HS-5 (cell line): Measurements from ENCODE around the gene RANBP1.
"Not testable (repeated sequence)": the region's sequence is repeated elsewhere in the genome, so short reads cannot be mapped to it uniquely, and the experiment has no call there.

Experiments used
- DNase-seq: peaks from one replicate; pipeline ENCODE4 v3.0.0-alpha.2; 2012; ENCODE audit warnings: low read depth

RANBP1 gene

GRCh38 chr22:20115691-20116375, at the start of gene RANBP1:
Gene RANBP1 (plus strand): TSS chr22:20116104. CDS start chr22:20116185, 81 bp downstream.
- DNase-seq: no peak

GRCh38 chr22:20066617-20067383, 49.1 kb upstream of the RANBP1 start:
- DNase-seq: no peak

- DNase-seq: not testable (repeated sequence)
Observed at GRCh38 chr22:20067384-20067682, 48.6 kb upstream of the RANBP1 start.

- no peak for DNase-seq
Observed at GRCh38 chr22:20068640-20069039, 47.3 kb upstream of the RANBP1 start.

GRCh38 chr22:20069331-20070042, 46.4 kb upstream of the RANBP1 start:
- no peak for DNase-seq

- DNase-seq: no peak
Observed at GRCh38 chr22:20071524-20071972, 44.4 kb upstream of the RANBP1 start.

- DNase-seq: no peak
Observed at GRCh38 chr22:20076627-20077172, 39.2 kb upstream of the RANBP1 start.

DNA sequence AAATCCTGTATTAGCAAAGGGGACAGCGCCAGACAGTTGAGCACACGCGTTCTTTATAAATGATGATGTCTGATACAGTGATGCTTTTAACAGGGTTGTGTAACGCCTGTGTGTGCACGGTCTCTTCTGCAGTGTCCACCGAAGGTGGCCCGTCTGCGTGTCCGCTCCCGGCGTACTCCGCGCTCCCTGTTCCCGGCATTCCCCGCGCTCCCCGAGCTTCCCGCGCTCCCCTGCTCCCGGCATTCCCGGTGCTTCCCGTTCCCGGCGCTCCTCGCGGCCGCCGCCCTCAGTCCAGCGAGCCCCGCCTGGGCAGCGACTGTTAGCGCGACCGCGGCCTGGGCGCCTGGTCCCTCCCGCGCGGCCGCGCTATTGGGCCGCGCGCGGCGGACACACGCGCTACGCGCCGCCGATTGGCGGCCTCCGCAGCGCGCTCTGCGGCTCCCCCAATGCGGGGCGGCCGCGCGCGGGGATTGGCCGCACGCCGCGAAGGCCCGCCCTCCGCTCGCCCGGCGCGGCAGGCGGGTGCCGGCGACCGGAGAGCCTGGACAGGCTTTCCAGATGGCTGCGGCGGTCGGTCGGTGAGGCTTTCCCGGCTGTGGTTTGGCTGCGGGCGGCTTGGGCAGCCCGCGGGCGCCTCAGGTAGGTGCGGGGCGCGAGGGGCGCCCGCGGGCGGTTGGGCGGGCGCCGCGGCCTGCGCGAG, 36.0 kb upstream of the RANBP1 start, which contains the start of gene DGCR8:
Gene DGCR8 (plus strand): TSS at position 497 of the 700 bp plus-strand sequence. CDS start 5,723 bp downstream, outside the sequence.
- DNase-seq: peak; percentile 72

GRCh38 chr22:20080445-20080775, 35.5 kb upstream of the RANBP1 start:
- no peak for DNase-seq

DNA sequence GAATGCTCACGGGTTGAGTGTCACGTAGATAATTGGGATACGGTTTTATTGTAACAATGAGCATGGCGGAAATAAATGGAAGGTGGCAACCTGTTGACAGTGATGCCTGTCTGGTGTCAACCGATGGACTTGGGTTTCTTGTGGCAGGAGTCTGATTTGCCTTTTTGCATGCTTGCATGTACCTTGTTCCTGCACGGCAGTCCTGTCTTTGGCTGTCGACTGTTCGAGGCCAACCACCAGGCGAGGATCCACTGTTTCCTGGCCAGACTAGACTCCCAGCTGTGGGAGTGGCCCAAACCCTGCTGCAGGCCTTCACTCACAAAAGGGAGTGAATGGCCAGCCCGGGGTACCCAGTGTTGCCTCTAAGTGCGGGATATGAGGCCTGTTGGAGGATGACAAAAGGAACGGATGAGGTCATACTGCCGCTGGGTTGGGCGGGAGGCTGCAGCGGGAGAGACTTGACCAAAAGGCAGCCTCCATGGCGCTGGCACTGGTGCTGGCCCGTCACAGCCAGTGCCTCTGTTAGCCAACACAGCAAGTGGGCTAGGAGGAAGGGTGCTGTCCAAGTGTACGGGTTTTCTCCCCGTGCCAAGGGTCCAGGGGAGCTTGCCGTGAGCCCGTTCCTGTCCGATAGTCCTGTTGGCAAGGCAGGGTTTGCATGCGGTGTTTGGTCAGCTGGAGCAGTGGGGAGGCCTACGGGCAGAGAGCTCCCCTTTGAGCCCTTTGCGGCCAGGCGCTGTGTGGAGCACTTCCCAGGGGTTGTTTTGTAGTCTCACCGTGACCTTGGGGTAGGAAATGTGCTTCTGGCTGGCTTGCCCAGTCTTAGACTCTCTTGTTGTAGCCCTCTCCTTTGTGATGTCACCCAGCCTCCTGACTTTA, 34.9 kb upstream of the RANBP1 start:
- peak; percentile 45 for DNase-seq

DNA sequence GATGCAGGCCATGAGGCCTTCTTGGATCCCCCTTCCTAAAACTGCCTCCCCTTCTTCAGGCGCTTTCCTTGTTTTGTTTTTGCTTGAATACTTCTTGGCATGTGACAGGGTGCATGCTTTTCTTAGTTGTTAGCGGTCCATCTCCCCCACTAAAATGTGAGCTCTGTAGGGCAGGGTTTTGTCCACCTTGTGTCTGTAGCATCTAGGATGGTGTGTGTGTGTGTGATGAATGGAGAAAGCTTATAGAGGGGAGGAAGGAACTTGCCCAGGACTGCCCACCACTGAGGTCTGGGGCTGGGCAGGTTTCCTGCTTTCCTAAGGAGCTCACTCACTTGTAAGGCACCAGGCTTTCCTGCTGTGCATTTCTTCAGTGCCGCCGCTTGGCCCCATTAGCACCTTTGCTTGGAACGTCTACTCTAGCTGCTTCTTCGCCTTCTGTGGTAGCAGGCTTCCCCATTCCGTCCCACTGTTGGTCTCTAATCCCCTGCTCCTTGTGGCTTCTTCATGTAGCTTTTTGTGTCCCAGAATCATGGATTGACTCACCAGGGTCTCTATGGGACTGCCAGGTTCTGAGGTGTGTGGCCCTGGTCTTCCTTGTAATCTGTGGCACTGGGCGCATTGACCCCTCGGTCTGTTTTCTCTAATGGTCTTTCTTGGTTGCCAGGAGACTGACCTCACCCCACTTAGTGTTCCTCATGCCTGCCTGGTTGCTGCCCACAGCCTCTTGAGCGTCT, 32.6 kb upstream of the RANBP1 start:
- no peak for DNase-seq

DNA sequence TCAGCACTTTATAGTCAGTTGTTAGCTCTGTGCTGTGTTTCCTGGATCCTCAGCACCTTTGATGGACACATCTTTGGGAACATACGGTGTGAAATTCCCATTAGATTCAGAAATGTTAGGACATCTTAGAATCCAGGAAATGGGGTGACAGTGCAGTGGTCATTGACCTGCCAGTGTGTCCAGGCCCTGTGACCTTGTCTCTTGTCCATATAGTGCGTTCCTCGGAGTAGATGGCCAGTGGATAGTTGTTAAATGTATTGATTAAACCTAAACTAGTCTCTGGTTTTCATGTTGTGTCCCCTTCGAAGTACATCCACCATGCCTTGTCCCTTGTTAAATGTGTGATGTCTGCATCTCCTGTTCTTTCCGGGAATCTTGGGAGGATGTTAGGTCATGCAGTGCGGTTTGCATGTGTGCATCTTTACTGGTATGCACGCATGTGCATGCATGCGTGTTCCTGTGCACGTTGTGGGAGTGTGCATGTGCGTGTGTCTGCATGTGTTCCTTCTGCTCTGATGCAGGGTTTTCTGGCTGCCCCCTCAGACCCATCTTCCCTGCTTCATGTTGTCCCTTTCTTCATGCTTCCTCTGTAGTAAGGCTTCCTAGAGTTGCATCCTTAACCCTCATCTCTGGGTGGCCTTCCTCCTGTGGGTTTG, 31.9 kb upstream of the RANBP1 start:
- DNase-seq: no peak

DNA sequence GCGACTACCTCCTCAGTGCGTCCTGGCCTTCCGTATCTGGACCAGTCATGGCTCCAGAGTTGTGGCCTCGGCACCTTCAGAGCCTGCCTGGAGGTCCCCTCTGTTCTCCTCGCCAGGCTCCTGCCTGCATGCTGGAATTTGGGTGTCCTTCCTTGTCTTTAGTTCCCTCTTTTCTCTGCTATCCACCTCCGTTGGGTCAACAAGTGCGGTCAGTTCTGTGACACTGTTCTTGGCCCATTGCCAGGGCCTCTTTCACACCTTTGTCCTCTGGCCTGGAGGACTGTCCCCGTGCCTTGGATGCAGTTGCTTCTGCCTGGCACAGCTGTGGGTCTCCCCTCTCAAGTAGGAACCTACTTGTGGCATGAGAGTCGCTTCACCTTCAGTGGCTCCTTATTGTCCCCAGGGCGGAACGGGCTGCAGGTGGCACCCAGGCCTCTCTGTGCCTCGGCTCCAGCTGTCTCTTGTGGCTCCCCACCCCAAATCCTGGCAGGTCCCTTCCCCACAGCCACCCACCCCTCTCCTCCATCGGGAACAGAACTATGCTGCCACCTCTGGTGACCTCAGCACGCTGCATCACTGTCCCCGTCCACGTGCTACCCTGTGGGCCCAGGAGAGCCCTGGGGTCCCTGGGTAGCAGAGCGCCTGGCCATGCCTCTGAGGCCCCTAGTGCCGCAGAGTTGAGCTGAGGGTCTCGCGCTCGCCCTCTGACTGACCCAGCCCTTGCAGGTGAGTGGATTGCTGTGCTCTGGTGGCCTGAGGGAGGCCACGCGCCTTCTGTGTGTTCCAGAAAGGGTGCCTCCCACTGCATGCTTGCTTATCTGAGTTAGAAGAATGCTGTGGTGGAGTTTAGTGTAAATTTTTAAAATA, 31.1 kb upstream of the RANBP1 start:
- no peak for DNase-seq

DNA sequence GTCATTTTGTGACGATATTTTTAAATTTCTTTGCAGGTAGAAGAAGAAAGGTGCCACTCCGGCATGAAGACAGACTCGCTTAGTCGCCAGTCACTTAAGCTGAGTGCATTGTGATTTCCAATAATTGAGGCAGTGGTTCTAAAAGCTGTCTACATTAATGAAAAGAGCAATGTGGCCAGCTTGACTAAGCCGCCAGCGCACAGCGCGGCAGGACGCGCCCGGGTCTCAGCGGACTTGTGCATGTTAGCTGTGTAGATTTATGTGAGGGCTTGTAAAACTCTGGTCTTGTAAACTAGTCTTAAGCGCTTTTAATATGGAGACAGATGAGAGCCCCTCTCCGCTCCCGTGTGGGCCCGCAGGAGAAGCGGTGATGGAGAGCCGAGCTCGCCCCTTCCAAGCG, 30.3 kb upstream of the RANBP1 start:
- no peak for DNase-seq

GRCh38 chr22:20086101-20086599, 29.8 kb upstream of the RANBP1 start:
- DNase-seq: no peak

GRCh38 chr22:20086763-20087162, 29.1 kb upstream of the RANBP1 start:
- DNase-seq: no peak

GRCh38 chr22:20087319-20088262, 28.3 kb upstream of the RANBP1 start:
- no peak for DNase-seq

GRCh38 chr22:20088263-20088648, 27.6 kb upstream of the RANBP1 start:
- no peak for DNase-seq
